Measurements from ENCODE around the gene TNFSF4.

GRCh38 chr1:173162601-173163000 lies 44.5 kb downstream of the TNFSF4 start:
- TF ChIP-seq CTCF (IDR thresholded peaks at IDR 0.05; ENCODE audit: borderline replicate concordance, extremely low read depth, low read length, poor library complexity, severe bottlenecking) (no peak), EZH2 (IDR thresholded peaks at IDR 0.05; ENCODE audit: borderline replicate concordance, low read depth, low read length, severe bottlenecking) (no peak)

All from DND-41 (cell line).